ENCODE measurements around the gene ASAP3.

The ASAP3 gene

DNA sequence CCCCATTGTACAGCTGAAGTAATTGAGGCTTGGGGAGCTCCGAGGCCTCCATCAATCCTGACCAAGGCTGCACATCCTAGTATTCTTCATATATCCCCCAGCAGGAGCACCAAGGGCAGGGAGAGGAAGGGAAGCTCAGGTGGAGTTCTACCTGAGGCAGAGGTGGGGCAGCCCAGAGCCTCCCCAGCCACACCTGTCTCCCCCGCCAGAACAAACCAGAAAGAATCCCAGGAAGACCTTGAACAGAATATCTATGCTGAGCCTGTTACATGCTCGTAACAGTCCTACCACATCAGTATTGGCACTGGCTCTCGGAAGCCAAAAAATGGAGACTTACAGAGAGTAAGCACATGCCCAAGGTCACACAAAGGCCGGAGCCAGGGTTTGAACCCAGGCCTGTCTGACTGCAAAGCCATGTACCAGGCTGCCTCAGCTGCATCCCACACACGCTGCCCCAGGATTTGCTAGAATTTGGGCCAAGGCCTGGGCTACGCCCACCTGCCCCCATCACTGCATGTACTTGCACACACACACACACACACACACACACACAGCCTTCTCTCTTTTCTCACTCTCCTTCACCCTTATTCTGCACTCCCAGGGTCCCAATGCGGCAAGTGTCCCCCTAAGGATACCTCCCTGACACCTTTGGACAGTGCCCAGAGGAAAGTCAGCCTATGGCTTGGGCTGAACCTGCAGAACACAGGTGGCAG, 42.5 kb upstream of the ASAP3 start:
- Histone ChIP-seq H2BK120ac (ENCODE audit: low read depth, low read length) (no peak overlapping the region), H3K79me1 (ENCODE audit: low read length) (no peaks in the 10 kb centered on the region), H3K27me3 (ENCODE audit: insufficient read depth, low read length, poor library complexity) (no peaks in the 10 kb centered on the region), H4K5ac (ENCODE audit: low read length) (no peak overlapping the region), H3K36me3 (ENCODE audit: control insufficient read depth, insufficient read depth, low read length) (no peaks in the 10 kb centered on the region), H3K18ac (ENCODE audit: low read length) (no peak overlapping the region), H3K4me2 (ENCODE audit: low read length) (no peak overlapping the region), H3K4ac (ENCODE audit: low read depth, low read length) (no peak overlapping the region), H3K23ac (ENCODE audit: low read length) (no peak overlapping the region), H3K27ac (ENCODE audit: low read depth, low read length) (no peak overlapping the region), H3K56ac (ENCODE audit: low read length) (no peak overlapping the region), H3K4me1 (ENCODE audit: control insufficient read depth, low read depth, low read length) (peaks cover 3% of the 10 kb centered on the region), H2AK5ac (ENCODE audit: low read length) (no peak overlapping the region), H2BK5ac (ENCODE audit: low read length) (no peak overlapping the region), H4K8ac (ENCODE audit: low read depth, low read length) (no peak overlapping the region), H3K4me3 (ENCODE audit: low read length) (no peak overlapping the region), H2BK15ac (replicated peaks; ENCODE audit: low read depth) (no peak overlapping the region), H3K9ac (ENCODE audit: low read length) (no peak overlapping the region), H3K79me2 (ENCODE audit: control insufficient read depth, insufficient read depth, low read length) (no peaks in the 10 kb centered on the region)
- no CpG with 5 or more reads among the region's 8 CpGs for WGBS (ENCODE audit: extremely low coverage, insufficient coverage, low lambda C conversion rate)
- no peak for DNase-seq

GRCh38 chr1:23525558-23526250, 41.7 kb upstream of the ASAP3 start:
- H4K8ac ChIP-seq (ENCODE audit: low read depth, low read length): no peak overlapping the region
- H2AK5ac ChIP-seq (ENCODE audit: low read length): no peak overlapping the region
- no peaks in the 10 kb centered on the region for H3K79me2 ChIP-seq (ENCODE audit: control insufficient read depth, insufficient read depth, low read length)
- no peak overlapping the region for H2BK120ac ChIP-seq (ENCODE audit: low read depth, low read length)
- H3K18ac ChIP-seq (ENCODE audit: low read length): no peak overlapping the region
- no peak for DNase-seq
- H3K27me3 ChIP-seq (ENCODE audit: insufficient read depth, low read length, poor library complexity): no peaks in the 10 kb centered on the region
- H3K4me1 ChIP-seq (ENCODE audit: control insufficient read depth, low read depth, low read length): peaks cover 3% of the 10 kb centered on the region
- H3K23ac ChIP-seq (ENCODE audit: low read length): no peak overlapping the region
- H3K4me3 ChIP-seq (ENCODE audit: low read length): no peak overlapping the region
- H3K27ac ChIP-seq (ENCODE audit: low read depth, low read length): no peak overlapping the region
- no peak overlapping the region for H3K4me2 ChIP-seq (ENCODE audit: low read length)
- no peak overlapping the region for H3K56ac ChIP-seq (ENCODE audit: low read length)
- no peak overlapping the region for H4K5ac ChIP-seq (ENCODE audit: low read length)
- H3K79me1 ChIP-seq (ENCODE audit: low read length): no peaks in the 10 kb centered on the region
- WGBS (ENCODE audit: extremely low coverage, insufficient coverage, low lambda C conversion rate): no CpG with 5 or more reads among the region's 5 CpGs
- H3K9ac ChIP-seq (ENCODE audit: low read length): no peak overlapping the region
- H3K36me3 ChIP-seq (ENCODE audit: control insufficient read depth, insufficient read depth, low read length): no peaks in the 10 kb centered on the region
- no peak overlapping the region for H2BK15ac ChIP-seq (replicated peaks; ENCODE audit: low read depth)
- H3K4ac ChIP-seq (ENCODE audit: low read depth, low read length): no peak overlapping the region
- no peak overlapping the region for H2BK5ac ChIP-seq (ENCODE audit: low read length)

- H2BK120ac ChIP-seq (ENCODE audit: low read depth, low read length): no peak overlapping the region
- H3K9ac ChIP-seq (ENCODE audit: low read length): no peak overlapping the region
- no peak overlapping the region for H3K4ac ChIP-seq (ENCODE audit: low read depth, low read length)
- DNase-seq: no peak
- H2BK5ac ChIP-seq (ENCODE audit: low read length): no peak overlapping the region
- H3K79me2 ChIP-seq (ENCODE audit: control insufficient read depth, insufficient read depth, low read length): no peaks in the 10 kb centered on the region
- WGBS (ENCODE audit: extremely low coverage, insufficient coverage, low lambda C conversion rate): no CpG with 5 or more reads among the region's 9 CpGs
- H2BK15ac ChIP-seq (replicated peaks; ENCODE audit: low read depth): no peak overlapping the region
- H3K27me3 ChIP-seq (ENCODE audit: insufficient read depth, low read length, poor library complexity): no peaks in the 10 kb centered on the region
- no peak overlapping the region for H4K5ac ChIP-seq (ENCODE audit: low read length)
- no peak overlapping the region for H2AK5ac ChIP-seq (ENCODE audit: low read length)
- no peaks in the 10 kb centered on the region for H3K4me1 ChIP-seq (ENCODE audit: control insufficient read depth, low read depth, low read length)
- H4K8ac ChIP-seq (ENCODE audit: low read depth, low read length): no peak overlapping the region
- no peak overlapping the region for H3K4me3 ChIP-seq (ENCODE audit: low read length)
- no peak overlapping the region for H3K18ac ChIP-seq (ENCODE audit: low read length)
- no peak overlapping the region for H3K23ac ChIP-seq (ENCODE audit: low read length)
- H3K79me1 ChIP-seq (ENCODE audit: low read length): no peaks in the 10 kb centered on the region
- H3K4me2 ChIP-seq (ENCODE audit: low read length): no peak overlapping the region
- H3K36me3 ChIP-seq (ENCODE audit: control insufficient read depth, insufficient read depth, low read length): no peaks in the 10 kb centered on the region
- H3K56ac ChIP-seq (ENCODE audit: low read length): no peak overlapping the region
- no peak overlapping the region for H3K27ac ChIP-seq (ENCODE audit: low read depth, low read length)
These were observed 40.9 kb upstream of the ASAP3 start for GRCh38 chr1:23524716-23525401.

DNA sequence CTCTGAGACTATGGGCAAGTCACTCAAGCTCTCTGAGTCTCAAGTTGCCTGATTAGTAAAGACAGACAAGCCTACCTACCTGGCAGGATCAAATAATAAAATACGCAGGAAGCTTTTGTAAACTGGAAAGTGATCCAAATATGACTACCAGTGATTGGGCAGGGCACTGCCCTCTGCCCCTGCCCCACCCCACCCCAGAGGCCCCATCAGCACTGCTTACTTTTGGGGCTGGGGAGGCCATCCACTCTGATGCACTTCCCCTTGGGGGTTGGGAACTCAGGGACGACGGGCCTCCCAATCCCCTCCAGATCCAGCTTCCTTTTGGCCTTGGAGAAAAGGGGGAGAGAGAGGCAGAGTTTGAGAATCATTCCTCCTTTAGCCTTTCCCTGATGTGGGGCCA, 40.2 kb upstream of the ASAP3 start:
- no peak overlapping the region for H3K18ac ChIP-seq (ENCODE audit: low read length)
- H3K9ac ChIP-seq (ENCODE audit: low read length): no peak overlapping the region
- no peak overlapping the region for H3K23ac ChIP-seq (ENCODE audit: low read length)
- no peaks in the 10 kb centered on the region for H3K79me2 ChIP-seq (ENCODE audit: control insufficient read depth, insufficient read depth, low read length)
- no peak overlapping the region for H2BK120ac ChIP-seq (ENCODE audit: low read depth, low read length)
- H4K5ac ChIP-seq (ENCODE audit: low read length): no peak overlapping the region
- H3K36me3 ChIP-seq (ENCODE audit: control insufficient read depth, insufficient read depth, low read length): no peaks in the 10 kb centered on the region
- no peak overlapping the region for H3K56ac ChIP-seq (ENCODE audit: low read length)
- WGBS (ENCODE audit: extremely low coverage, insufficient coverage, low lambda C conversion rate): no CpG with 5 or more reads among the region's 3 CpGs
- DNase-seq: no peak
- no peaks in the 10 kb centered on the region for H3K27me3 ChIP-seq (ENCODE audit: insufficient read depth, low read length, poor library complexity)
- H4K8ac ChIP-seq (ENCODE audit: low read depth, low read length): no peak overlapping the region
- no peaks in the 10 kb centered on the region for H3K79me1 ChIP-seq (ENCODE audit: low read length)
- no peak overlapping the region for H2BK5ac ChIP-seq (ENCODE audit: low read length)
- H3K4ac ChIP-seq (ENCODE audit: low read depth, low read length): no peak overlapping the region
- no peak overlapping the region for H2BK15ac ChIP-seq (replicated peaks; ENCODE audit: low read depth)
- no peak overlapping the region for H3K27ac ChIP-seq (ENCODE audit: low read depth, low read length)
- no peak overlapping the region for H3K4me3 ChIP-seq (ENCODE audit: low read length)
- H2AK5ac ChIP-seq (ENCODE audit: low read length): no peak overlapping the region
- H3K4me2 ChIP-seq (ENCODE audit: low read length): no peak overlapping the region
- no peaks in the 10 kb centered on the region for H3K4me1 ChIP-seq (ENCODE audit: control insufficient read depth, low read depth, low read length)

GRCh38 chr1:23522244-23522982, 38.4 kb upstream of the ASAP3 start:
- Histone ChIP-seq H3K23ac (ENCODE audit: low read length) (no peak overlapping the region), H3K4me3 (ENCODE audit: low read length) (no peak overlapping the region), H2AK5ac (ENCODE audit: low read length) (no peak overlapping the region), H3K79me2 (ENCODE audit: control insufficient read depth, insufficient read depth, low read length) (no peaks in the 10 kb centered on the region), H2BK5ac (ENCODE audit: low read length) (no peak overlapping the region), H4K8ac (ENCODE audit: low read depth, low read length) (no peak overlapping the region), H2BK15ac (replicated peaks; ENCODE audit: low read depth) (no peak overlapping the region), H3K27me3 (ENCODE audit: insufficient read depth, low read length, poor library complexity) (no peaks in the 10 kb centered on the region), H3K4ac (ENCODE audit: low read depth, low read length) (no peak overlapping the region), H3K27ac (ENCODE audit: low read depth, low read length) (no peak overlapping the region), H4K5ac (ENCODE audit: low read length) (no peak overlapping the region), H3K9ac (ENCODE audit: low read length) (no peak overlapping the region), H2BK120ac (ENCODE audit: low read depth, low read length) (no peak overlapping the region), H3K18ac (ENCODE audit: low read length) (no peak overlapping the region), H3K56ac (ENCODE audit: low read length) (no peak overlapping the region), H3K36me3 (ENCODE audit: control insufficient read depth, insufficient read depth, low read length) (no peaks in the 10 kb centered on the region), H3K79me1 (ENCODE audit: low read length) (no peaks in the 10 kb centered on the region), H3K4me1 (ENCODE audit: control insufficient read depth, low read depth, low read length) (no peaks in the 10 kb centered on the region), H3K4me2 (ENCODE audit: low read length) (no peak overlapping the region)
- no peak for DNase-seq
- WGBS (ENCODE audit: extremely low coverage, insufficient coverage, low lambda C conversion rate): no CpG with 5 or more reads among the region's 7 CpGs
